LoVo (cell line): Measurements from ENCODE around the gene ACVR1.
"Not testable (repeated sequence)": the region's sequence is repeated elsewhere in the genome, so short reads cannot be mapped to it uniquely, and the experiment has no call there.

Experiments used
- DNase-seq: peaks from one replicate; pipeline ENCODE4 v3.0.0-alpha.2; 2016; ENCODE audit warnings: low spot score

The ACVR1 gene

GRCh38 chr2:157893611-157894010 lies 17.5 kb upstream of the ACVR1 start:
- no peak for DNase-seq

GRCh38 chr2:157891643-157892041 lies 15.5 kb upstream of the ACVR1 start:
- no peak for DNase-seq

GRCh38 chr2:157890969-157891642 lies 15.0 kb upstream of the ACVR1 start:
- no peak for DNase-seq

GRCh38 chr2:157887946-157888345 lies 11.8 kb upstream of the ACVR1 start:
- no peak for DNase-seq

DNA sequence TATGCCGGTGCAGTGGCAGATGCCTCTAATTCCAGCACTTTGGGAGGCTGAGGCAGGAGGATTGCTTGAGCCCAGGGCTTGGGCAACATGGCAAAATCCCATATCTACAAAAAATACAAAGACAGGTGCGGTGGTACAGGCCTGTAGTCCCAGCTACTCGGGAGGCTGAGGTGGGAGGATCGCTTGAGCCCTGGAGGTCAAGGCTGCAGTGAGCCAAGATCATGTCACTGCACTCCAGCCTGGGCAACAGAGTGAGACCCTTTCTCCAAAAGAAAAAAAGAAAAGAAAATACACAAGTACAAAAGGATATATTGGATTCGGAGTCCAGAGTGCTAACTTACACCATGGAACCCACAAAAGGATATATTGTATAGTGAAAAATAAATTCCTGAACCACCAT lies 8.4 kb upstream of the ACVR1 start:
- DNase-seq = not testable (repeated sequence)

- DNase-seq = no peak
Measured at GRCh38 chr2:157880927-157881326, 4.8 kb upstream of the ACVR1 start.

GRCh38 chr2:157877761-157878400 lies 1.8 kb upstream of the ACVR1 start:
- no peak for DNase-seq

DNA sequence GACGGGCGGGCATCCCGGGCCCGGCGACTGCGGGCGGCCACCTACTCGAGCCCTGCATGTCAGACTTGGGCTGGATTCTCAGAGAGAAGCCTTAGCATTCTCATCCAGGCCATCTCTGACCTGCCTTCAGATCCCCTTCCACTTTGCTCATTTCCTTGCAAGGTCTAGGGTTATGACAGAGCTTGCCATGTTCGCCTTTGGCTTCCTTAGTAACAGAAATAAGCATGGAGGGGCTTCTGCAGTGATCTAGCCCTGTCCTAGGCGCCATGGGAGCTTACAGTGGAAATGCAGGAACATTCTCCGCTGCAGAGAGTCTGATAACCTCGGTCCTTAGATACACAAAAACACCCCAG lies 632 bp upstream of the ACVR1 start:
- no peak for DNase-seq

- peak; percentile 47 for DNase-seq
Measured at GRCh38 chr2:157875641-157876065, 477 bp downstream of the ACVR1 start.

DNA sequence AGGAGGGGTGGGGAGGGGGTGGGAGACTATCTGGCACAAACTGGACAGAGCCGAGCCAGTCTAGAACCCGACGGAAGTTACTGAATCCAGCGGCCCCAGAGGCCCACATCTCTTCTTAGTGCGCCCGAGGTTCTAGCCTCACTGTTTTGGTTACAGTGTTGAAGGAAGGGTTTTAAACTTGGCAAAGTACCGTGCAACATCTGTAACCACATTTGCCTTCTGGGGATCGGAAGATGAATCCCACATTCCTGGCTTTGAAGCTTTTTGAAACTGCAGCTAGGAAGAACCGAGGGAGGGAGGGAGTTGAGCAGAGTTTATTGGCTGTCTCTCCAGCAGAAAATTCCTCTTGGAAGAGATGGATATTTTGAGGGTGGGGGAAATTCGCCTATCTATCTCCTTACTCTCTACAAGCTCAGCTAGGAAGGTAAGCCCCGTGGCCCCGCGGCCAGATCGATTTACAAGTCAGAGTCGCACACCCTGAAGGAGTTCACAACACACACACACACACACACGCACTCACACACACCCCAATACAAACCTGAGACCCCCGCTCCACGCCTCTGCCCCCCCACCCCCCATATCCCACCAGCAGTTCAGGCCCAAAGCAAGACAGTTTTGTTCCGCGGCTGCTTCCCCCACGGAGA lies 1.0 kb downstream of the ACVR1 start:
- no peak for DNase-seq

- no peak for DNase-seq
Measured at GRCh38 chr2:157874348-157874747, 1.8 kb downstream of the ACVR1 start.

GRCh38 chr2:157872791-157873190 lies 3.3 kb downstream of the ACVR1 start:
- no peak for DNase-seq

DNA sequence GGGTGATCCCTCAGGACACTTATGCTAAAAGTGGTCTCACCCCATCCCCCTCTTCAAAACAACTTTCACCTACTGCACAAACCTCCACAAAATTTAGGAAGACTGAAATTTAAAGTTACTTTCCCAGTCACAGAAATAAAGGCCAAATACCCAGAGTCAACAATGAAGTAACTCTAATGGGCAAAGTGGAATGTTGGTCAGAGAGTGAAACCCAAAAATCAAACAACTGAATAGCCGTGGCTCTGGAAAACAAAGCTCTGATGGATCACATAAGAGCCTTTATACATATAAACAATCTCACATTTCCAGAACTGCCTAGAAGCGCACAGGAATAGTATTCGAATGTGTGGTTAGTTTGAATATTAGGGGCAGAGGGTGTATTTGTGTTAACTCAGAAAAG lies 4.7 kb downstream of the ACVR1 start:
- no peak for DNase-seq

DNA sequence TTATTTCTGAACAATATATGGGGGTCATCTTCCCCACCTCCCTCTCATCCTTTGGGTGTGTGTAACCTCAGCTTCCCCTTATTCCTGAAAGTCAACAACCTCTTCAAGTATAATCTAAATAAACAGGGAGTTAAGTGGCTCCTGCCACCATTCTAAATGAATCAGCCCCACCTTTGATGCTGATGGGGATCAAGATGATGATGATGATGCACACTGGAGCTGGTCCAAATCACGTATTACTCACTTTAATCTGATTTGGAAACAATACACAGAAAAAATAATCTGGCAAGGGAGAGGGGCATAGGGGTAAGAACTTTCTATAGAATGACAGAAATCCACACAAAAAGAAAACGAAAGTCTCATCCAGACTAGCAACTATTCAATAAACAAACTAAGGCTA lies 7.1 kb downstream of the ACVR1 start:
- DNase-seq = no peak

DNA sequence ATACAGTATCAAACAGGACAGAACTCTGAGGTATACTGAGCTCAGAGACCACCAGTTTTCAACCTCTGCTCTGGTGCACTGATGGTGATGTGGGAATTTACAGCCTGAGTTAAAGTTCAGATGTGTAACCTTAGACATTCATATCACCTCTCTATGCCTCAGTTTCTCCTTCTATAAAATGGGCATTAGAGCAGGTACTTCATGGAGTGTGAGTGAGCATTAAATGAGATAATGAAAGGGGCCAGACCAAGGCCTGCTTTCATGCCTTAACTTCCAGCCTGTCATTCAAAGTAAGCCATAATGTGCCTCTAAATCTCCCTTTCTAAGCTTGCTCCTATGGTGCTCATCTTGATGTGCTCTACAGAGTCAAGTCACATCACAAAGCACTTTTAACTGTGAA lies 8.4 kb downstream of the ACVR1 start:
- DNase-seq = no peak

GRCh38 chr2:157866666-157867642 lies 9.2 kb downstream of the ACVR1 start:
- no peak for DNase-seq

DNA sequence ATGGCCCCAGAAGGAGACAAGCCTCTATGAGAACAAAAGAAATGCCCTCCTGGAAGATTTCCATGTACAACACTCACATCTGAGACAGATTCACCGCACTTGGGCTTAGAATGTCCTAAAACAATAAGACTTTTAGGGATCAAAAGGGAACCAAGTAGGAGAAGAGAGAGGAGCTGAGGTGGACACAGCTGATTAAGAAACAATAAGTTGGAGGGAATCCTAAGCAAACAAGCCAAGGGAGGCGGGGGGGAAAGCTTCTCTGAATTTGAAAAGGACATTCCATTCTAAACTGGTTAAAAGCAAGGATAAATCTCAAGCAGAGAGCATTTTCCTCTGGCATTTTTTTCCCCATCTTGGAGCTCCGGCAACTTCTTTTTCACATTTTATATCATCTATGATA lies 9.9 kb downstream of the ACVR1 start:
- no peak for DNase-seq

DNA sequence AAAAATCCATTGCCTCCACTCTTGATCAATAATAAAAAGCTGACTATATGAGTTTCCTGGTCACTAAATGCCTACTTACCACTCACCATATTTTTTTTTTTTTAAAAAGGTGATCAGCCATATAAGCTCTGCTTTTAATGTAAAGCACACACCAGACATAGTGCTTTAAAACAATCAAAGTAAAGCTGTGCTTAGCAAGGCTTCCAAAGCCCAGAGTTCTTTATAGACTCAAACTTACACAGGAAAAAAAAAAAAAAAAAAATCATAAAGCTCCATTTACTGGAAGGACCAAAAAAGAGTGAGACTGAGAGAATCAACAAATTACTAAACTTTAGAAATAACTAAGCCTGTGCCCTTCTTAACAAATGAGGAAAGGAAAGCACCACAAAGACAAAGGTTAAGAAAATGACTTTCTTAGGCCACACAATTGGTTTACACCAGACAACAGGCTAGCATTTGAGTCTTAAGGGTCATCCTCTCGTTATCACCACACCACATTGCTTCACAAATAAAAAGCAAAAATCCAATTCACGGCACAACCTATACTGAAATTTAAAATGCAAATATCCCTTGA lies 11.2 kb downstream of the ACVR1 start:
- DNase-seq = no peak

DNA sequence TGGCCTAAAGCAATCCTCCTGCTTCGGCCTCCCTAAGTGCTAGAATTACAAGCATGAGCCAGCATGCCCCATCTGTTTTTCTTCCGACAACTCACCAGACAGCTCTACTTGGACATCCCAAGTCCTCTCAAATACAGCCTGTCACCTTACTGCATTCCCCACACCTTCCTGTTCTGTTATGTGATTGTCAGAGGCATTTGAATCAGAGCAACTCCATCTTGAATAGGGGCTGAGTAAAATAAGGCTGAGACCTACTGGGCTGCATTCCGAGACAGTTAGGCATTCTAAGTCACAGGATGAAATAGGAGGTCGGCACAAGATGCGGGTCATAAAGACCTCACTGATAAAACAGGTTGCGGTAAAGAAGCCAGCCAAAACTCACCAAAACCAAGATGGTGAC lies 17.3 kb downstream of the ACVR1 start:
- DNase-seq = no peak

DNA sequence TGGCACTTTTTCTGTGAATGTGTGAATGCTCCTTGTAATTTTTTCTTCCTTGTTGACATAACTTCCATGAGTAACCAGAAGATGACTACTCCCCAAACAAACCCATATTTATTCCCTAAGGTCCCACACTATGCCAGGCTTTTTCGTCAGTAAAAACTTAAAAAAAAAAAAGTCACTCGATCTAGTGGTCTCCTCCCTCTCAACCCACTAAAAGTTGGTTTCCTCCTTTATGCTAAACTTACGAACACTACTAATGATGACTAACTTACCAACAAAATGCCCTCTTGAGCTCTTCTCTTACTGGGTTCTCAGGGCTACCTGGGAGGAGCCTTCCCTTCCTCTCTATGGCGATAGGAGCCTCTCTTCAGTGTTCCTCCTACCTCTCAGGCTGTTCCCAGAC lies 18.2 kb downstream of the ACVR1 start:
- no peak for DNase-seq

DNA sequence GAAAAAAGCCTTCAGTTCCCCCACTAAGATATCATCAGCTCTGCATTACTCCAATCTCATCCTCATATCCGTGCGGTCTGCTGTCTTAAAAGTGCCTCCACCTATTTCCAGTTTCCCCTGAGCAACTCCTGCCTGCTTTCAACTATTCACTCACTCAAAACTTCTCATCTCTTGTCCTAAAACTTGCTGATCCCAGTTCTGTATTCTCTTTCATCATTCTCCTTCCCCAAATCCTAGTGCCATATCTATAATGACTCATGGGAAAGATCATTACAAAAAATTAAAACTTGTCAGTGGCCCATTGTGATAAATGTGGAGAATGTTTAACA lies 20.0 kb downstream of the ACVR1 start:
- DNase-seq = no peak

- no peak for DNase-seq
Measured at GRCh38 chr2:157853820-157854219, 22.3 kb downstream of the ACVR1 start.
